ENCODE measurements around the gene CDH23.

DNA sequence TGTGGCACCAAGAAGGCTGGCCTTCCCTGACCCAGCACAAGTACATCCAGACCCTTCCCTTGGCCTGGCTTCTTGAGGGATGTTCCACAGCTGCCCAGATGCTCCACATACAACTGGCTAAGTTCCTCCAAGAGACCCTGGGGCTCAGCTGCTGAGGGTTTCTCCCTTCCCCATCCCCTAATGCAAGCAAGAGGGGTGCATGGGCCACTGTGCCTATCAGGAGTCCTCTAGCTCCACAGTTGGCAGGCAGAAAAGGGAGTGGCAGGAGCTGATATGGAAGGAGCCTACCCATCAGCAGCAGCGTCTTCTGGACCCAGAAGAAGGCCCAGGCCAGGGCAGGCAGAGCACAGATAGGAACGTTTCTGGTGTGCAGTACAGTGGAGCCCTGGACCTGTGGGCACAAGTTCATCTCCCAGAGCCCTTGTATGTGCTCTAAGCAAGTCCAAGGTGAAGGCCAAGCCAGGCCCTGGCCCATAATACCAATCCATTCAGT is 350.4 kb downstream of the CDH23 start:
- TF ChIP-seq POLR2AphosphoS5 (IDR thresholded peaks at IDR 0.05) (no peak), POLR2A (IDR thresholded peaks at IDR 0.05; ENCODE audit: low read depth) (no peak)
- TF ChIP-seq, protein P1, sequence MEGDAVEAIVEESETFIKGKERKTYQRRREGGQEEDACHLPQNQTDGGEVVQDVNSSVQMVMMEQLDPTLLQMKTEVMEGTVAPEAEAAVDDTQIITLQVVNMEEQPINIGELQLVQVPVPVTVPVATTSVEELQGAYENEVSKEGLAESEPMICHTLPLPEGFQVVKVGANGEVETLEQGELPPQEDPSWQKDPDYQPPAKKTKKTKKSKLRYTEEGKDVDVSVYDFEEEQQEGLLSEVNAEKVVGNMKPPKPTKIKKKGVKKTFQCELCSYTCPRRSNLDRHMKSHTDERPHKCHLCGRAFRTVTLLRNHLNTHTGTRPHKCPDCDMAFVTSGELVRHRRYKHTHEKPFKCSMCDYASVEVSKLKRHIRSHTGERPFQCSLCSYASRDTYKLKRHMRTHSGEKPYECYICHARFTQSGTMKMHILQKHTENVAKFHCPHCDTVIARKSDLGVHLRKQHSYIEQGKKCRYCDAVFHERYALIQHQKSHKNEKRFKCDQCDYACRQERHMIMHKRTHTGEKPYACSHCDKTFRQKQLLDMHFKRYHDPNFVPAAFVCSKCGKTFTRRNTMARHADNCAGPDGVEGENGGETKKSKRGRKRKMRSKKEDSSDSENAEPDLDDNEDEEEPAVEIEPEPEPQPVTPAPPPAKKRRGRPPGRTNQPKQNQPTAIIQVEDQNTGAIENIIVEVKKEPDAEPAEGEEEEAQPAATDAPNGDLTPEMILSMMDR (IDR thresholded peaks at IDR 0.05): no peak
